Left ventricle myocardium inferior (tissue), 1 donor: ENCODE results near the gene HSDL2. TPM values are rescaled to one million over a fixed set of nuclear protein-coding genes. Genes with fewer than 3 reads are reported as not detected.

Experiments
- DNase-seq: peaks from one replicate; pipeline ENCODE4 v3.0.0-alpha.2; 2020
- H3K27ac ChIP-seq: fragments of 200-600 bp; replicated peaks from 2 replicates; pipeline ENCODE4 v1.8.0; 2021
- H3K27me3 ChIP-seq: fragments of 200-600 bp; 2 replicates; pipeline ENCODE4 v1.8.0; 2021; ENCODE audit warnings: low read depth
- H3K36me3 ChIP-seq: fragments of 200-600 bp; 2 replicates; pipeline ENCODE4 v1.8.0; 2021
- H3K4me1 ChIP-seq: fragments of 200-600 bp; 2 replicates; pipeline ENCODE4 v1.8.0; 2021
- H3K4me3 ChIP-seq: fragments of 200-600 bp; 2 replicates; pipeline ENCODE4 v1.8.0; 2021; ENCODE audit warnings: mild to moderate bottlenecking, moderate library complexity
- H3K9me3 ChIP-seq: fragments of 200-600 bp; replicated peaks from 2 replicates; pipeline ENCODE4 v1.8.0; 2021
- intact Hi-C: fragments of 100-400 bp; cut with micrococcal nuclease; formaldehyde crosslinking; loops from one replicate; pipeline ENCODE4 v1.11.0; 2022
- total RNA-seq: library from RNA; stranded (reverse); fragmentation: NEBNext Ultra II Directional; extraction: Animal tissue kit (Norgen Biotek cat#: 25700); gene quantifications from one replicate; pipeline ENCODE4 v1.2.1, GENCODE V29; 2021
- TF ChIP-seq, protein P1 (sequence below): fragments of 200-600 bp; IDR thresholded peaks from 2 replicates; pipeline ENCODE4 v1.8.0; 2021; ENCODE audit warnings: antibody characterized with exemption, mild to moderate bottlenecking, borderline replicate concordance
- donor health status: DM: no; HTN: yes; CAD: no; lungs with severe emphysema.

HSDL2 gene
- total RNA-seq, 1 donor from 2014 or later: 234 TPM

DNA sequence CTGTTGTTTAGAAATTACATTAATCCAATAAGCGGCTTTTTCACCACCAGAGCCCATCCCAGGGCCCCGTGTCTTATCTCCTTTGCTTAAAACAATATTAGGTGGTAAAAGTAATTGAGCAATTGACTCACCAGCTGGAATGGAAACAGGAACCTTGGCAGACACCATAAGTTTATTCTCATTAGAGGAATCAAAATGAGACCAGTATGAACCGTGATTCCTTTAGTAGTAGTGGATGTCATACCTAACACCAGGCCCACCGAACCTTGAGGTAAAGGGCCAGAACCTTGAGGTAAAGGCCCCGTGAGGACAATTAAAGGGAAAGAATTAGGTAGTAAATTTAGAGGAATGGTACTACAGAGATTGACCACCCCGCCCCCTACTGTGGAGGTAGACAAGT, 16.5 kb downstream of the HSDL2 start:
- H3K36me3 ChIP-seq: peaks cover 21% of the 10 kb centered on the region
- no peak overlapping the region for H3K27ac ChIP-seq
- H3K27me3 ChIP-seq: no peaks in the 10 kb centered on the region
- H3K4me1 ChIP-seq: peaks cover 13% of the 10 kb centered on the region
- no peak for DNase-seq
- peaks cover 10% of the 10 kb centered on the region for H3K9me3 ChIP-seq
- TF ChIP-seq, protein P1, sequence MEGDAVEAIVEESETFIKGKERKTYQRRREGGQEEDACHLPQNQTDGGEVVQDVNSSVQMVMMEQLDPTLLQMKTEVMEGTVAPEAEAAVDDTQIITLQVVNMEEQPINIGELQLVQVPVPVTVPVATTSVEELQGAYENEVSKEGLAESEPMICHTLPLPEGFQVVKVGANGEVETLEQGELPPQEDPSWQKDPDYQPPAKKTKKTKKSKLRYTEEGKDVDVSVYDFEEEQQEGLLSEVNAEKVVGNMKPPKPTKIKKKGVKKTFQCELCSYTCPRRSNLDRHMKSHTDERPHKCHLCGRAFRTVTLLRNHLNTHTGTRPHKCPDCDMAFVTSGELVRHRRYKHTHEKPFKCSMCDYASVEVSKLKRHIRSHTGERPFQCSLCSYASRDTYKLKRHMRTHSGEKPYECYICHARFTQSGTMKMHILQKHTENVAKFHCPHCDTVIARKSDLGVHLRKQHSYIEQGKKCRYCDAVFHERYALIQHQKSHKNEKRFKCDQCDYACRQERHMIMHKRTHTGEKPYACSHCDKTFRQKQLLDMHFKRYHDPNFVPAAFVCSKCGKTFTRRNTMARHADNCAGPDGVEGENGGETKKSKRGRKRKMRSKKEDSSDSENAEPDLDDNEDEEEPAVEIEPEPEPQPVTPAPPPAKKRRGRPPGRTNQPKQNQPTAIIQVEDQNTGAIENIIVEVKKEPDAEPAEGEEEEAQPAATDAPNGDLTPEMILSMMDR: no peak
- intact Hi-C loops: no loop called here
- no peak overlapping the region for H3K4me3 ChIP-seq

- Histone ChIP-seq H3K27me3 (no peaks in the 10 kb centered on the region), H3K9me3 (peaks cover 10% of the 10 kb centered on the region), H3K27ac (no peak overlapping the region), H3K4me3 (no peak overlapping the region), H3K4me1 (peaks cover 8% of the 10 kb centered on the region), H3K36me3 (peaks cover 21% of the 10 kb centered on the region)
- TF ChIP-seq, protein P1: no peak
- no peak for DNase-seq
- intact Hi-C loops: no loop called here
Measured at GRCh38 chr9:112396872-112397271, 17.0 kb downstream of the HSDL2 start.

DNA sequence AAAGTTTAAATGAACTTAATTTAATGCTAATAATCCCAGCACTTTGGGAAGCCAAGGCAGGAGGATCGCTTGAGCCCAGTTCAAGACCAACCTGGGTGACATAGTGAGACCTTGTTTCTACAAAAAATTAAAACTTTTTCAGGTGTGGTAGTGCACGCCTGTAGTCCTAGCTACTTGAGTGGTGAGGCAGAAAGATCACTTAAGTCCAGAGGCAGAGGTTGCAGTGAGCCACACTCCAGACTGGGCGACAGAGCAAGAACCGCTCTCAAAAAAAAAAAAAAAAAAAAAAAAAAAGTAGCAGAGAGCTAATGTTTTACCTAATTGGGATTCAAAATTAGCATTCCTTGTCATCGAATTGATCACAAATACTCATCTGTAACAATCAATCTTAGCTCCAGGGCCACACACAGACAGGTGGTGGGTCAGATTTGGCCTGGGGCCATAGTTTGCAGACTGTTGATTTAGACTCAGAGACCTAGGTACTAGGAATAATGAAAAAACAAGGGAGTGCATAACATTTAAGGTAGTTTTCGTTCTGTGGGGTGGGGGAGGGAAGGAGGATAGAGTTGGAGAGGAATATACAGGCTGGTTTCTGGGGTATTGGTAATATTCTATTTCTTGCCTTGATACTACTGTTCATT, 21.4 kb downstream of the HSDL2 start:
- no peak for DNase-seq
- TF ChIP-seq, protein P1: no peak
- Histone ChIP-seq H3K27me3 (no peaks in the 10 kb centered on the region), H3K36me3 (peaks cover 23% of the 10 kb centered on the region), H3K9me3 (peaks cover 10% of the 10 kb centered on the region), H3K4me3 (no peak overlapping the region), H3K4me1 (peaks cover 11% of the 10 kb centered on the region), H3K27ac (no peak overlapping the region)
- intact Hi-C loops: no loop called here

DNA sequence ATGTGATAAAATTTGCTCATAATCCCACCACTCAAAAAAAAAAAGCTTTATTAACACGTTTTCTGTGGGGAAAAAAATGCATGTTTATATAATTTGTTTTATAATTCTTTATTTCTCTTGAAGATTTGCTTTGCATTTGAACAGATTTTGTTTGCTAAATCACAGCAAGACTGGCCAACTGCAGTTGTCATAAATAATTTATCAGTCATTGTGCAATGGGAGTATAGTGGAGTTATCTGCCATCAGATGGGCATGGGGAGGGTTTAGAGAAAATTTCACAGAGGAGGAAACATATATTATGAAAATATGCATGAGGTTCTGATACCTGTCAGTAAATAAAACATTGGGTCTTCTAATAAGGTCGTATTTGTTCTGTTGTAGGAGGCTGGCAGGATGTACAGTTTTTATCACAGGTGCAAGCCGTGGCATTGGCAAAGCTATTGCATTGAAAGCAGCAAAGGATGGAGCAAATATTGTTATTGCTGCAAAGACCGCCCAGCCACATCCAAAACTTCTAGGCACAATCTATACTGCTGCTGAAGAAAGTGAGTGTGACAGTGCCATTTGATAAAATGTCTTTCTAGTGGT, 23.8 kb downstream of the HSDL2 start:
- Histone ChIP-seq H3K27ac (no peak overlapping the region), H3K4me1 (peaks cover 11% of the 10 kb centered on the region), H3K27me3 (no peaks in the 10 kb centered on the region), H3K9me3 (peaks cover 8% of the 10 kb centered on the region), H3K36me3 (peaks cover 38% of the 10 kb centered on the region), H3K4me3 (no peak overlapping the region)
- TF ChIP-seq, protein P1: no peak
- intact Hi-C loops: no loop called here
- no peak for DNase-seq

DNA sequence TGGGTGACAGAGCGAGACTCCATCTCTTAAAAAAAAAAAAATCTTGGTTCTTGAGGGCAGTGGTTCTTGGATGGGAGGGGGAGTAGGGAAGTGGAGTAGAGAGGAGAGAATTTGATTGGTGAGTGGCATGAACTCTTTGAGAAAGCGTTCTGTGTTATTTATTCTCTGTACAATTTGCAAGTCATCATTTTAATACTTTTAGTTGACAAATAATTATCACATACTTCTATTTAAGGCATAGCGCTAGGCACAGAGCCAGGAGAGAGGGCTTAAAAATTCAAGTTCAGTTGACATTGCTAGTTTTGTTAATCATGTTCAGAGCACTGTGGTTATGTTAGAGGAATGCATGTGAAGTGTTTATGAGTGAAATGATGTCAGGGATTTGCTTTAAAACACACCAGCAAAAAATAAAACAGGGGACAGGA, 24.6 kb downstream of the HSDL2 start:
- H3K4me1 ChIP-seq: peaks cover 11% of the 10 kb centered on the region
- no peak overlapping the region for H3K27ac ChIP-seq
- no peaks in the 10 kb centered on the region for H3K27me3 ChIP-seq
- TF ChIP-seq, protein P1: no peak
- intact Hi-C loops: no loop called here
- no peak for DNase-seq
- no peak overlapping the region for H3K4me3 ChIP-seq
- peaks cover under 1% of the 10 kb centered on the region for H3K9me3 ChIP-seq
- peaks cover 42% of the 10 kb centered on the region for H3K36me3 ChIP-seq
